RWPE1 (cell line): Measurements from ENCODE around the gene SPACA7.

Source experiments
- CTCF ChIA-PET: fragments of 350-600 bp; sonication (Branson Sonifier 250); formaldehyde crosslinking; extraction: SDS; loops from one replicate; lab custom pipeline; 2021; lab: Yijun Ruan, JAX
- POLR2A ChIA-PET: fragments of 400-600 bp; formaldehyde crosslinking; extraction: SDS; loops from one replicate; lab custom pipeline; 2020; ENCODE audit warnings: antibody characterized with exemption; ENCODE audit not compliant: low non-redundant PET; lab: Yijun Ruan, JAX
- DNase-seq: peaks from one replicate; pipeline ENCODE4 v3.0.0; 2012; ENCODE audit warnings: low spot score
- H3K27ac ChIP-seq: fragments of 450-650 bp; 2 replicates; pipeline ENCODE4 v1.5.1; 2017
- CTCF ChIP-seq: fragments of 450-650 bp; conservative IDR thresholded peaks from 2 replicates; pipeline ENCODE4 v1.5.1; 2017; ENCODE audit warnings: low read depth, mild to moderate bottlenecking

Gene SPACA7

GRCh38 chr13:112453207-112453829 is 77.2 kb downstream of the SPACA7 start:
- no peak for DNase-seq
- no peak overlapping the region for H3K27ac ChIP-seq
- ChIA-PET CTCF (interaction anchor here (3.2 kb wide), 1 partner anchor 9 kb away, joined by 14 read pairs; no protein-coding TSS in a partner anchor), POLR2A (no interaction called here)
- no peak for TF ChIP-seq CTCF

GRCh38 chr13:112453874-112454647 is 77.9 kb downstream of the SPACA7 start:
- DNase-seq: no peak
- no peak for TF ChIP-seq CTCF
- CTCF ChIA-PET: interaction anchor here (3.2 kb wide), 1 partner anchor 10 kb away, joined by 14 read pairs; no protein-coding TSS in a partner anchor
- POLR2A ChIA-PET: no interaction called here
- H3K27ac ChIP-seq: no peak overlapping the region

- DNase-seq: no peak
- CTCF ChIA-PET: interaction anchor here (3.2 kb wide), 1 partner anchor 11 kb away, joined by 14 read pairs; no protein-coding TSS in a partner anchor
- H3K27ac ChIP-seq: no peak overlapping the region
- POLR2A ChIA-PET: no interaction called here
- no peak for TF ChIP-seq CTCF
These were observed 78.6 kb downstream of the SPACA7 start for GRCh38 chr13:112454648-112455334.

GRCh38 chr13:112455476-112456059 is 79.4 kb downstream of the SPACA7 start:
- POLR2A ChIA-PET: no interaction called here
- no peak overlapping the region for H3K27ac ChIP-seq
- CTCF ChIA-PET: interaction anchor here (3.2 kb wide), 1 partner anchor 11 kb away, joined by 14 read pairs; no protein-coding TSS in a partner anchor
- no peak for TF ChIP-seq CTCF
- no peak for DNase-seq

DNA sequence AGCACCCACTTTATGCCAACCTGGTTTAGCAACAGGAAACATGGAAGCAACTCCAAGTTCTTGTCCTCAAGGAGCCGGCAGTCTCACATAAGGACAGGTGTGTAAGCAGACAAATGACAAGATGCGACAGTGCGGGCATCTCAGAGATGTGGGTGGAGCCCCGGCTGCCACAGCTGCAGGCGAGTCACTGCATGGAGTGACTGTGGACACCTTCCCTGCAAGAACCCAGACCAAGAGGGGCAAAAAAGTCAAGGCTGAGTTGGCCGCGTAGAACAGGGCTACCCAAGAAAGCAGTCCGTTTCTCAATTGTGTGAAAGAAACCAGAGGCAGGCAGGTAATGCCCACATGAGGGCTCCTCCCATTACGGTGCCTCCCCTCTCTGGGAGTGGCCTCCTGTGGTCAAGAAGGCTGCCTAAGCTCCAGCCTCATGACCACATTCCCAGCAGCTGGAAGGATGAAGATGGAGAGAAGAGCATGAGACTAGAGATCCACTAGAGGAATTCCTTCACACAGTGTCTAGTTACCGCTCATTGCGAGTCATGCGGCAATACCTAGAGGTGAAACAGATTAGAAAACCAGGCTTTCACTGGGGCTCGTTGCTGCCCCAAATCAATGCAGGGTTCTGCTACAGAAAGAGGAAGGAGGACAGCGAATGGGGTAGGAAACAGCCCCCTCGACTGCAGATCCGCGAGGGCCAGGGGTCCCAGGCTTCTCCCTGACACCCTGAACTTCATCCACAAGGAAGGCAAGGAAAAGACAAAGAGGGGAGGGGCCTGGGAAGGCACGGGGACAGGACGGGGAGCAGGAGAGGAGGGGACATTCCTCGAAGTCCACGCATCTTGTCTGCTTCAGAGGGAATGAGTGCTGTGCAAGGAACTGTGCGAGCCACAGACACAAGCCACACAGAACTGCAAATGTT is 80.2 kb downstream of the SPACA7 start:
- ChIA-PET CTCF (interaction anchor here (0.6 kb wide), 1 partner anchor 36 kb away, joined by 3 read pairs; no protein-coding TSS in a partner anchor), POLR2A (no interaction called here)

More for the DNA sequence above, 80.2 kb downstream of the SPACA7 start:
- TF ChIP-seq CTCF: no peak
- DNase-seq: no peak
- no peak overlapping the region for H3K27ac ChIP-seq
